LHCN-M2 (cell line): ENCODE data around the gene TBC1D32. TPM values are rescaled to one million over a fixed set of nuclear protein-coding genes. Genes with fewer than 3 reads are reported as not detected.
"Not testable (repeated sequence)": the region's sequence is repeated elsewhere in the genome, so short reads cannot be mapped to it uniquely, and the experiment has no call there.

Experiments used
- DNase-seq: peaks from one replicate; pipeline ENCODE4 v3.0.0-alpha.2; 2012; ENCODE audit warnings: low read depth
- polyA plus RNA-seq: library from polyadenylated mRNA; unstranded; fragments of >200 nt; gene quantifications from one replicate; pipeline ENCODE4 v1.2.1, GENCODE V29; 2012; ENCODE audit warnings: missing spikeins
- total RNA-seq: library from RNA; depleted of rRNA; stranded (reverse); fragments of >200 nt; gene quantifications from 2 replicates; pipeline ENCODE4 v1.2.3, GENCODE V29; 2014; rRNA removed

Gene TBC1D32, protein sequence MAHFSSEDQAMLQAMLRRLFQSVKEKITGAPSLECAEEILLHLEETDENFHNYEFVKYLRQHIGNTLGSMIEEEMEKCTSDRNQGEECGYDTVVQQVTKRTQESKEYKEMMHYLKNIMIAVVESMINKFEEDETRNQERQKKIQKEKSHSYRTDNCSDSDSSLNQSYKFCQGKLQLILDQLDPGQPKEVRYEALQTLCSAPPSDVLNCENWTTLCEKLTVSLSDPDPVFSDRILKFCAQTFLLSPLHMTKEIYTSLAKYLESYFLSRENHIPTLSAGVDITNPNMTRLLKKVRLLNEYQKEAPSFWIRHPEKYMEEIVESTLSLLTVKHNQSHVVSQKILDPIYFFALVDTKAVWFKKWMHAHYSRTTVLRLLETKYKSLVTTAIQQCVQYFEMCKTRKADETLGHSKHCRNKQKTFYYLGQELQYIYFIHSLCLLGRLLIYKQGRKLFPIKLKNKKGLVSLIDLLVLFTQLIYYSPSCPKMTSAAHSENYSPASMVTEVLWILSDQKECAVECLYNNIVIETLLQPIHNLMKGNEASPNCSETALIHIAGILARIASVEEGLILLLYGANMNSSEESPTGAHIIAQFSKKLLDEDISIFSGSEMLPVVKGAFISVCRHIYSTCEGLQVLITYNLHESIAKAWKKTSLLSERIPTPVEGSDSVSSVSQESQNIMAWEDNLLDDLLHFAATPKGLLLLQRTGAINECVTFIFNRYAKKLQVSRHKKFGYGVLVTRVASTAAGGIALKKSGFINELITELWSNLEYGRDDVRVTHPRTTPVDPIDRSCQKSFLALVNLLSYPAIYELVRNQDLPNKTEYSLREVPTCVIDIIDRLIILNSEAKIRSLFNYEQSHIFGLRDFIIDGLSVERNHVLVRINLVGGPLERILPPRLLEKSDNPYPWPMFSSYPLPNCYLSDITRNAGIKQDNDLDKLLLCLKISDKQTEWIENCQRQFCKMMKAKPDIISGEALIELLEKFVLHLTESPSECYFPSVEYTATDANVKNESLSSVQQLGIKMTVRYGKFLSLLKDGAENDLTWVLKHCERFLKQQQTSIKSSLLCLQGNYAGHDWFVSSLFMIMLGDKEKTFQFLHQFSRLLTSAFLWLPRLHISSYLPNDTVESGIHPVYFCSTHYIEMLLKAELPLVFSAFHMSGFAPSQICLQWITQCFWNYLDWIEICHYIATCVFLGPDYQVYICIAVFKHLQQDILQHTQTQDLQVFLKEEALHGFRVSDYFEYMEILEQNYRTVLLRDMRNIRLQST
- 10.0 and 11.1 TPM in 2 replicates for total RNA-seq
- 1.5 TPM for polyA plus RNA-seq

DNA sequence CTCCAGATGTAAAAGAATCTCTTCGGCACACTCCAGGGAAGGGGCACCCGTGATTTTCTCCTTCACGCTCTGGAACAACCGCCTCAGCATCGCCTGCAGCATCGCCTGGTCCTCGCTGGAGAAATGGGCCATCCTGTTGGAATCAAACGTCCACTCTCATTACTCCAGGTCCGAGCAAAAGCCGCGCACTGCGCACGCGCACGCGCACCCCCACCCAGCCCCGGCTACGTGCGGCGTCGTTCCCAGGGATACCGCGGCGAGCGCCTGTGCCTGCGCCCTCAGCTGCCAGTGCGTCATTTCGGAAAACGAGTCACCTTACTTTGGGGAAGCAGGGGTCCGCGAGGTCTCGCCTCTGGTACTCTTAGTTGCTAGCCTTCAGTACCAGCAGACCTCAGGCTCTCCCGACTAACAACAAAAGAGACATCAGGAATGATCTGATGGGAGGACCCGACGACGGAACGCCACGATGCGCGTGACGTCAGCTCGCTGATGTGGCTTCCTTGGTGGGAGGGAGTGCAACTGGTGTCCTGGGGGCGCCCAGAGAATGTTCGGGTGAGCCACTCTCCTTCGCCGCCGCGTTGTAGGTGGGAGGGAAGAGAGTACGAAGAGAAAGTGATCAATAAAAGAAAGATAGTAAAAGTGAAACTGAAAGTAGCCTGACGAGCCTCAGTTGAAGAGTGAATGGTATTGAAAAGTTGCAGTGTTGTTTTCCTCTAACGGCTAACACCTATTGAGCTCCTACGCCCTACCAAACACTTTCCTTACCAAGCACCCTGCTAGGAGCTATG, at the start of gene TBC1D32:
Gene TBC1D32, minus strand, starts transcription at position 182 of the 788 bp plus-strand sequence. Its CDS starts 50 bp downstream, at position 132.
- peak; percentile 90 for DNase-seq

DNA sequence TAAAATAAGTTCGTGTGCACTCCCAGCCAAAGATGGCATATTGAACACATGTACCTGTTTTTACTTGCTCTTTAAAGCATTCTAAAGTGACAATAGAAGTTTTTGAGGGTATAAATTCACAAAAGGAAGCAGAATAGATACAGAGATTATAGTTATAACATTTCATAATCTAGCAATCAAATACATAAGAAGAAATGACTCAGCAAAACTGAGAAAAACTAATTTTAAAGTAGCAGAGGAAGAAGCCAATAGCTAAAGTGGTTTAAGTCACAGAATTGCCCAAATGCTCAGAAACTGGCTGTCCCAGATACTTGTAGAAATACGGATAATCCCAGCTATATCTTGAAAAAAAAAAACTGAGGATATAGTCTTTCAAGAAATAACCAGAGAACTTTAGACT, 49.2 kb upstream of the TBC1D32 start:
- no peak for DNase-seq

DNA sequence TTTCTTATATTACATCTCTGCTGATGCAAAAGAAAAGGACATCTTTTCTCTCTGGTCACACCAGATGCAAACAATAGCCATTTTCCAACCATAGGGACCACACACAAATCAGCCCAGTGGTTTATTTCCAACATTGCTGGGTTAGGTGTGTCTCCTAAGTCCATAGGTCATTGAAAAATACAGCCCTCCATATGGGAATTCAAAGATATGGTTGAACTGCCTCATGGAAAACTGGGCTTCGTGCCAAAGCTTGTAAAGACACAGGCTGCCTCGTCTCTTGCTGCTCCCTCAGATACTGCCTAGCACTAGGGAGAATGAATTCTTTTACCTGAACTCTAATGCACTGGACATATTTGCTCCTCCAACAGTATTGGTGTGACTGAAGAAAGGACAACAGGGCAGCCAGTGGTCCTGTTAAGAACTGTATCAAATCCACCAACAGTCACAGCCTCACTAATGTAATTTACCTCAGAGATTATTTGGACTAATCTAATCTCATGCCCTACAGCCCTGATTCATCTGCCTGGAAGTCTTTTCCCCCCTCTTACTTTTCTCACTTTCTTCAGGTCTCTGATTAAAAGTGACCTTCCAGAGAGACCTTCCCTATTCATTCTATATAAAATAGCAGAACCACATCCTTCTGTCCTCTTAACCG, 48.3 kb upstream of the TBC1D32 start:
- no peak for DNase-seq

DNA sequence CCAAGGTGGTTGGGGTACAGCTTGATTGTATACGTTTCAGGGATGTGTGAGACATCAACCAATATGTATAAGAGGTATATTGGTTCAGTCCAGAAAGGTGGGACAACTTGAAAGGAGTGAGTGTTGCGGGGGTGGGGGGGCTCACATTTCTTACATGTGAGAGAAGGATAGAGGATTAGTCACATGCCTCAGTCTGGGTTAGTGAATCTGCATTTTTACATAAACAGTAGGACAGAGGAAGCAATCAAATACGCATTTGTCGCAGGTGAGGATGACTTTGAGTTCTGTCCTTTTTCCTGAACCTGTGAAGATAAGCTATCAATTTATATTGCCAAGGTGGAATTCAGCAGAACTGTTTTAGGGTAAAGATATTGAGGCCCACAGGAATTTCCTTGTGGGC, 42.1 kb upstream of the TBC1D32 start:
- DNase-seq = no peak

DNA sequence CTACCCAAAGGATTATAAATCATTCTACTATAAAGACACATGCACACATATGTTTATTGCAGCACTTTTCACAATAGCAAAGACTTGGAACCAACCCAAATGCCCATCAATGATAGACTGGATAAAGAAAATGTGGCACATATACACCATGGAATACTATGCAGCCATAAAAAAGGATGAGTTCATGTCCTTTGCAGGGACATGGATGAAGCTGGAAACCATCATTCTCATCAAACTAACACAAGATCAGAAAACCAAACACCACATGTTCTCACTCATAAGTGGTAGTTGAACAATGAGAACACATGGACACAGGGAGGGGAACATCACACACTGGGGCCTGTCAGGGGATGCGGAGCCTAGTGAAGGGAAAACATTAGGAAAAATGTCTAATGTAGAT, 39.9 kb upstream of the TBC1D32 start:
- DNase-seq = not testable (repeated sequence)

DNA sequence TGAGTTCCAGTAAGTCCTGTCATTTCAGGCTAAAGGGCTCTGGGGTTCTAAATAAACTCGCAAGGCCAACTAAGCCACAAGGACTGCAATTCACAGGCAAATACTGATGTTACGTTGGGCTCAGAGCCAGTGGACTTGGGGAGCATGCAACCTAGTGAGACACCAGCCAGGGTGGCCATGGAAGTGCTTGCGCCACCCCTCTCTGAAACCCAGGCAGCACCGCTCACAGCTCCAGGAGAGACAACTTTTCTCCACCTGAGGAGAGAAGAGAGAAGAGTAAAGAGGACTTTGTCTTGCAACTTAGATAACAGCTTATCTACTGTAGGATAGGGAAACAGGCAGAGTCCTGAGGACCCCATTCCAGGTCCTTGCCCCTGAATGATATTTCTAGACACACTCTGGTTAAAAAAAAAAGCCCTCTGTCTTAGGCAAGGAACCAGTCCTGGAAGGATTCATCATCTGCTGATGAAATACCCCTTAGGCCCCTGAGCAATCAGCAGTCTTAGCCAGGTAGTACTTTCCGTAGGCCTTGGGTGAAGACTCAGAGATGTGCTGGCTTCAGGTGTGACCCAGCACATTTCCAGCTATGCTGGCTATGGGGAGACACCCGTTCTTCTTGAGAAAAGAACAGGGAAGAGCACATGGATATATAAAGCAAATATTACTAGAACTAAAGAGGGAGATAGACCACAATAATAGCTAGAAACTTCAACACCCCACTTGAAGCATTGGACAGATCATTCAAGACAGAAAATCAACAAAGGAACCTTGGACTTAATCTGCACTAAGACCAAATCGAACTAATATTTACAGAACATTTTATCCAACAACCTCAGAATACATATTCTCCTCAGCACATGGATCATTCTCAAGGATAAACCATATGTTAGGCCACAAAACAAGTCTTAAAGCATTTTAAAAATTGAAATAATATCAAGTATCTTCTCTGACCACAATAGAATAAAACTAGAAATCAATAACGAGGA, 31.5 kb upstream of the TBC1D32 start:
- no peak for DNase-seq

DNA sequence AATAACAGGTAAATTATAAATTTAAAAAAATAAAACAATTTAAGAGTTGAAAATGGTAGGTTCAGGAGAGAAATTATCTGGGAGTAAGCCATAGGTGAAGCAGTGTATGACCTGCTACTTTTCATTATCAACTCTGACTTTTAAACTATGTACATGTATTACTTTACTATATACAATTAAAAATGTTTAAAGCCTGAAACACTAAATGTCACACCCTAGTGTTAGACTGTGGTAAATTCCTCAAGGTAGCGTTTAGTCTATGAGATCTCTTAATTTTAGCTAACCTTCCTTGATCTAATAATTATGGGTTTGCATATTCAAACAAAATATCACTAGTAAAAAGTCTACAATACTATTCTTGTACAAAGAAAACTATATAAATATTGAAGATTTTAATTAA, 22.3 kb upstream of the TBC1D32 start:
- DNase-seq = no peak

DNA sequence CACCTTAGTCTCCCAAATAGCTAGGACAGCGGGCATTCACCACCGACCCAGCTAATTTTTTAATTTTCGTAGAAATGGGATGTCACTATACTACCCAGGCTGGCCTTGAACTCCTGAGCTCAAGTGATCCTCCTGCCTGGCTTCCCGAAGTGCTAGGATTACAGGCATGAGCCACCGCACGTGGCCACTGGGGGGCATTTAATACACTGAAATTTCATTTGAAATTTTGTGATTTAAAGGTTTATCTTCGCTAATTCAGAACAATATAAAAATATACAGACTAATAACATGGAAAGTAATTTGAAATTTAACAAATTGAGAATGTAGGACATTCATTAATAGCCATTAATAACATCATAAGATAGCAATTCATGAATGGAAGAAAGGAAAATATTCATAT, 20.5 kb upstream of the TBC1D32 start:
- DNase-seq = no peak

DNA sequence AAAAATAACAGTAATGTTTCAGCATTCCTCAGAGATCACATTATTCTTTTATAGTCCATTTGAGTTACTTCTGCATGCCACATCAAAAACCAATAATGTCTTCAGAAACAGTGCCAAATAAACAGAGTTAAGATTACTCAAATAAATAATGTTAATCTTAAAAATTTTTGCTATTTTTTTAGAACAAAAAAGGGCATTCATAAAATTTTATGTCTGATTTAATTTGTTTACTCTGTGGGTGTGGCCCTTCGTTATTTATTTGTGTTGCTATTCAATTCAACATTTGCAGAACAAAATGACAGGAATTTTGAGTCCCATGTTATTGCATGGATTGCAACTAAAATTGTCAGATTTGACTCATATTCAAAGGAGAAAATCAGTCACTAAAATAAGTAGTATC, 18.7 kb upstream of the TBC1D32 start:
- DNase-seq = no peak

DNA sequence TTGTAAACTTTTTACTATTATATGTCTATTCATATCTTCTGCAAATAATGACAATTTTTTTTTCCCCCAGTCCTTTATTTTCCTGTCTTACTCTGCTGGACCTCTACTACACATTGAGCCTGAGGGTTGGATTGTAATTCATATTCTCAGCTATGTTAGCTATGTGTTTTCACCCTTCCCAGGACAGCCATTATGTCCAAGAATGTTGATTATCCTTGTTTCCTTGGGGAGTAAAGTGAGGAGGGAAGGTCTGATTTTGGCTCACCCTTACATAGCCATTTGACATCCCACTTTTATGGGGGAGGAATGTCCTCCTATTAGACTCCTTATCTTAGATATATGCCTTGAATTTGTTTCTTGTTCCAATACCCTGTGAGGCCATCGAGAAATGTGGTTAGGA, 17.6 kb upstream of the TBC1D32 start:
- no peak for DNase-seq

DNA sequence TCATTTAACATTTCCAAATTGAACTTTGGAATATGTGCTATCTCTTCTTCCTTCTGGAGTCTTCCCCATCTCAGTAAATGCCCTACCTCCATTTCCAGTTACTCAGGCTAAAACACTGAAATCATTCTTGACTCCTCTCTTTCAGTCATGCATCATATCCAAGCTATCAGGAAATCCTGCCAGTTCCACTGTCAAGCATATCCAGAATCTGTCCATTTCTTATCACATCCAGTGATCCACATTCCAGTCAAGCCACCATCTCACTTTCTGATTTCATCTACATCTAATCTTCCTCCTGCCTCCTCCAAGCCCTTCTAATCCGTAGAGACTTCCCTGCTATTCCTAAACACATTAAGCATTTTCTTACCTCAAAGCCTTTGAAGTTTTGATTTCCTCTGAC, 15.3 kb upstream of the TBC1D32 start:
- DNase-seq = no peak

DNA sequence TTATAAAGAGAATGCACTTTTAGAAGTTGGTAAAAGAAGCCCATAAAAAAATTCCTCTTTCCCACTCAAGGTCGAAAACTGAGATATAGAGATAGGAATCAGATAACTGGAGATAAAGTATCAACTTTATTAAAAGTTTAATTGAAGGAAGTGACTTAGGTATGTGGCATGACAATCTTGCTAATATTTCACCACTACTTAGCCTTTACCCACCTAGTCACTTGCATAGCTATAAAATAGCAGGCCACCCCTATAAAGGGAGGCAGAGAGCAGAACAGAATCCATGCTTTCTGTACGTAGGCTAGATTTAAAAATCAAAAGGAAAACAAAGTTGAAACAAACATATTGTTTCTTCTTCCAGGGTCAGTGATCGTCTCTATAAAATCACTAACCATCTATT, 13.2 kb upstream of the TBC1D32 start:
- no peak for DNase-seq

DNA sequence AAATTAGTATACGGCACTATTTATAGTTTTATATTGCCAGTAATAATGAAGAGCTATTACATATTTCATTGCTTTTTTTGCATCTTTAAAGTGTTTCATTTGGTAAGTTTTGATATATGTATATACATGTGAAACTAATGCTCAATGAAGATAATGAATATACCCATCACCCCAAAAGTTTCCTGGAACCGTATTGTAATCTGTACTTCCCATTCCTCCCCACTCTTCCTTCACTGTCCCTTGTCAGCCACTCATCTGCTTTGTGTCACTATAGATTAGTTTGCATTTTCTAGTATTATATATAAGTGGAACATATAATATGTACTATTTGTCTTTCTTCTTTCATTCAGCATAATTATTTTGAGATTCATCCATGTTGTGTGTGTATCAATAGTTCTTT, 10.3 kb upstream of the TBC1D32 start:
- DNase-seq = no peak

DNA sequence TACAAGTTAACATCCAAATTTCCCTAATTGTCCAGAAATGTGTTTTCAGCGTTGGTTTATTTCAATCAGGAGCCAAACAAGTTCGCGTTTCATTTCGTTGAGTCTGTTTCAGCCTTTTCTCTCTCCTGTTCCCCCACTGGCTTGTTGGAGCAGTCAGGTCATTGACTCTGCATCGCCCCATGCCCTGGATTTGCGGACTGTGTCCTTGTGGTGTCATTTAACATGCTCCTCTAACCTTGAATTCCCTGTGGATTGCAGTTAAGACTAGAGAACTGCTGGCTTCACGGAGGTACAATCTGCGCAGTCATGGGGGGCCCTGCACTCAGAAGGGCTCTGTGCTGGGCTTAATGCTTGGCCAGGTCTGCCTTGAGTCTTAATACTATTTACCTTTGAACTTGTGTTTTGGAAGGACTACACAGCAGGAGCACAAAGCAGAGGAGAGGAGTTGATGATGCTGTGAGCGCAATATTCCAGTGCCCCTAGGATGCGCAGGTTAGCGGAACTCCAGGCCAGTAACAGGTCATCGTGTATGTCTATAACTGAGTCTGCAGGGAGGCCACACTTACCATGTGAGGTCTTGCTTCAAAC, 5.5 kb upstream of the TBC1D32 start:
- no peak for DNase-seq

DNA sequence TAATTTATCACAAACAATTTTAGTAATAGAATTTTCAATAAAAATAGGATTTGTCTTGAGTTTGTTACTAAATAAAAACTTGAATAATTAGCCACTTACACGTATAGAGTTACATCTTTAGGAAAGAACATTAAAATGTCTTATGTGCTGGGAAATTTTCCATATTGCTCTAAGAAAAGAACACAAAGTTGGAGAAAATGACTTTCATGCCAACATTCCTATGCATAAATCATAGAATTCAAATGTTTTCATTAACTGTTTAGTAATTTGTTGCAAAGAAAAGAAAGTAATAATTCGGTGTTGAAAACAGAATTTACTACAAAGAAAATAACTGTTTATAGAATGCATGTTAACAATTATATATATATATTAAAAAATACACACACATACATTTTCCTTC, 4.7 kb upstream of the TBC1D32 start:
- no peak for DNase-seq

DNA sequence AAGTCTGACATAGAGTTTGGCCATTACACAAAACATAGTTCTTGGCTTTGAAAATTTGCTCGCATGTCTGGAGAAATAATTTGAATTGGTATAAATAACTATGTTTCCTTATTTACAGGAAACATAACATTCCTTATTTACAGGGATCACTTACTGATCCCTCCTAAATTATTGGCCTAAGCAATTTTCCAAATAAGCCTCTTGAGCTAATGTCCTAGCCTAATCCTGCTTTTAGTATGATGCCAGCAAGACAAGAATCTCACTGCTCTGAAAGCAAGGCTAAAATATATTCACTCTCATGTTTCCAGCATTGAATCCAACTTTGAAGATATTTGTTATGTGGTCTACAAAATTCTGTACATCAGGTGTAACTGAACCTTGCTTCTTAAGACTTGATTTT, 4.1 kb upstream of the TBC1D32 start:
- DNase-seq = no peak

DNA sequence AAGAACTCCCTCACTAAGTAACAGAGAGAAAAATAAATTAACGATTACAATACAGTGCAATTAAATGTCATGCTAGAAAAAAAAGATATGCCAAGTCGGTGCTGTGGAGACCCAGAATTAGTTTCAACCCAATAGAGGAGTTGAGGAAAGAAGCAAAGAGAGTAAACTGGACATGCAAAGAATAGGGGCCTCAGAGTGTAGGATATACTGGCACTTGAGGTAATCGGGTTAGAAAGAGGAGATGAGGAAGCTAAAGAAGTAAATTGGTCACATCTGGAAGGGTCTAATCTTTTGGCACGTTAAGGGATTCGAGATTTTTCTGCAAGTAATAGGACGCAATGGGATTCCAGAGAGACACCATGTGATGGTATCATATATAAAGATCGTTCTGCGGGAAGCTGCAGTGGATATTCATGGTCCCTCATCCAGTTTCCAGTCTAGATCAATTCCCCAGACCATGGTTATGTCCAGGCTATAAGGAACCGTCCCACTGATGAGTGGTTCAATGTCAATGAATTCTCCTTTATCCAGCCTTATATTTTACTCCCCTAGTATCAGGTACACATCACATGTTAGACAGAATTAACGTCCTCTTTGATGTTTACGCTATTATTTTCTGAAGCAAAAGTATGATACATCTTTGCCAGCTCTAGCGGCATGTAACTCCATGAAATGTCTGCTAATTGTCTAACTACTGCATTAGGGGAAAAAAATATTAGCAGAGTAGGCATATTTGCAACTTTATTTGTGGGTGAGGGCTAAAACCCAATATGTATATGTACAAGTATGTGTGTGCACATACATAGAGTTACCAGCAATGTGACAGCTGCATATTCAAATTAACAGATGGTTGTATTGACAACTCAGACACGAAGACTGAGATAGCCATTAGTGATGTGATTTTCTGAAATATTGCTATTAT, 1.1 kb upstream of the TBC1D32 start:
- DNase-seq = no peak

DNA sequence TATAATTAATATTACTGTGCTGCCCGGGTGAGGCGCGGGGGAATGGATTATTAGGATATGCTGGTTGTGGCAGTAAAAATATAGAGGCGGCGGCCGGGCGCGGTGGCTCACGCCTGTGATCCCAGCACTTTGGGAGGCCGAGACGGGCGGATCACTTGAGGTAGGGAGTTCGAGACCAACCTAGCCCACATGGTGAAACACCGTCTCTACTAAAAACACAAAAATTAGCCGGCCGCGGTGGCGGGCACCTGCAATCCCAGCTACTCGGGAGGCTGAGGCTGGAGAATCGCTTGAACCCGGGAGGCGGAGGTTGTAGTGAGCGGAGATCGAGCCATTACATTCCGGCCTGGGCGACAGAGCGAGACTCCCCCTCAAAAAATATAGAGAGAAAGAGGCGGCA, 586 bp downstream of the TBC1D32 start:
- not testable (repeated sequence) for DNase-seq
